HEK293 (cell line): ENCODE results near the gene EDC3.

Experiments used
- EGR2 ChIP-seq: fragments of 450-650 bp; formaldehyde crosslinking; IDR thresholded peaks from 2 replicates; pipeline ENCODE4 v1.5.1; 2016; ENCODE audit warnings: low read depth, missing biosample characterization, missing genetic modification characterization
- KLF1 ChIP-seq: fragments of 450-650 bp; formaldehyde crosslinking; IDR thresholded peaks from 2 replicates; pipeline ENCODE4 v1.5.1; 2016; ENCODE audit warnings: missing biosample characterization, missing genetic modification characterization
- KLF7 ChIP-seq: fragments of 450-650 bp; formaldehyde crosslinking; IDR thresholded peaks from 2 replicates; pipeline ENCODE4 v1.5.1; 2016; ENCODE audit warnings: missing biosample characterization, missing genetic modification characterization, borderline replicate concordance
- SALL2 ChIP-seq: fragments of 450-650 bp; formaldehyde crosslinking; IDR thresholded peaks from 2 replicates; pipeline ENCODE4 v1.5.0; 2017; ENCODE audit warnings: missing biosample characterization, mild to moderate bottlenecking, missing genetic modification characterization, borderline replicate concordance
- SCRT2 ChIP-seq: fragments of 450-650 bp; formaldehyde crosslinking; IDR thresholded peaks from 2 replicates; pipeline ENCODE4 v1.5.1; 2016; ENCODE audit warnings: missing biosample characterization, missing genetic modification characterization
- SP7 ChIP-seq: fragments of 450-650 bp; formaldehyde crosslinking; IDR thresholded peaks from 2 replicates; pipeline ENCODE4 v1.5.1; 2016; ENCODE audit warnings: missing biosample characterization, missing genetic modification characterization
- TRIM28 ChIP-seq: IDR thresholded peaks from 2 replicates; pipeline ENCODE4 v1.6.1; 2011; ENCODE audit warnings: low read length, control low read depth, borderline replicate concordance
- ZBTB48 ChIP-seq: fragments of 450-650 bp; formaldehyde crosslinking; IDR thresholded peaks from 2 replicates; pipeline ENCODE4 v1.5.1; 2016; ENCODE audit warnings: missing biosample characterization, missing genetic modification characterization
- ZEB2 ChIP-seq: fragments of 450-650 bp; formaldehyde crosslinking; IDR thresholded peaks from 2 replicates; pipeline ENCODE4 v1.5.1; 2016; ENCODE audit warnings: missing biosample characterization, missing genetic modification characterization
- ZNF19 ChIP-seq: fragments of 450-650 bp; formaldehyde crosslinking; IDR thresholded peaks from 2 replicates; pipeline ENCODE4; 2016; ENCODE audit warnings: missing biosample characterization, missing genetic modification characterization, low read depth
- ZNF214 ChIP-seq: fragments of 450-650 bp; formaldehyde crosslinking; IDR thresholded peaks from 2 replicates; pipeline ENCODE4 v1.5.1; 2017; ENCODE audit warnings: missing biosample characterization, mild to moderate bottlenecking, missing genetic modification characterization, borderline replicate concordance
- ZNF23 ChIP-seq: fragments of 450-650 bp; formaldehyde crosslinking; IDR thresholded peaks from 2 replicates; pipeline ENCODE4 v1.5.1; 2016; ENCODE audit warnings: missing biosample characterization, missing genetic modification characterization, borderline replicate concordance
- ZNF239 ChIP-seq: fragments of 450-650 bp; formaldehyde crosslinking; IDR thresholded peaks from 2 replicates; pipeline ENCODE4 v1.5.1; 2016; ENCODE audit warnings: missing biosample characterization, missing genetic modification characterization
- ZNF311 ChIP-seq: fragments of 450-650 bp; formaldehyde crosslinking; IDR thresholded peaks from 2 replicates; pipeline ENCODE4 v1.5.1; 2017; ENCODE audit warnings: missing biosample characterization, missing genetic modification characterization, borderline replicate concordance
- ZNF350 ChIP-seq: fragments of 450-650 bp; formaldehyde crosslinking; IDR thresholded peaks from 2 replicates; pipeline ENCODE4 v1.5.0; 2017; ENCODE audit warnings: missing biosample characterization, mild to moderate bottlenecking, missing genetic modification characterization
- ZNF37A ChIP-seq: fragments of 450-650 bp; IDR thresholded peaks from 2 replicates; pipeline ENCODE4 v1.5.1; 2018; ENCODE audit warnings: missing biosample characterization, missing genetic modification characterization
- ZNF433 ChIP-seq: fragments of 450-650 bp; formaldehyde crosslinking; IDR thresholded peaks from 2 replicates; pipeline ENCODE4 v1.5.1; 2016; ENCODE audit warnings: missing biosample characterization, missing genetic modification characterization, low read depth
- ZNF48 ChIP-seq: fragments of 450-650 bp; formaldehyde crosslinking; IDR thresholded peaks from 2 replicates; pipeline ENCODE4 v1.5.1; 2016; ENCODE audit warnings: missing biosample characterization, missing genetic modification characterization
- ZNF501 ChIP-seq: fragments of 450-650 bp; formaldehyde crosslinking; IDR thresholded peaks from 2 replicates; pipeline ENCODE4 v1.5.1; 2016; ENCODE audit warnings: missing biosample characterization, missing genetic modification characterization
- ZNF521 ChIP-seq: fragments of 450-650 bp; formaldehyde crosslinking; IDR thresholded peaks from 2 replicates; pipeline ENCODE4 v1.5.1; 2017; ENCODE audit warnings: missing biosample characterization, mild to moderate bottlenecking, missing genetic modification characterization
- ZNF529 ChIP-seq: fragments of 450-650 bp; formaldehyde crosslinking; IDR thresholded peaks from 2 replicates; pipeline ENCODE4 v1.5.1; 2017; ENCODE audit warnings: missing genetic modification characterization, missing biosample characterization; ENCODE audit not compliant: insufficient replicate concordance
- ZNF548 ChIP-seq: fragments of 450-650 bp; formaldehyde crosslinking; IDR thresholded peaks from 2 replicates; pipeline ENCODE4 v1.5.1; 2016; ENCODE audit warnings: missing biosample characterization, missing genetic modification characterization
- ZNF571 ChIP-seq: fragments of 450-650 bp; formaldehyde crosslinking; IDR thresholded peaks from 2 replicates; pipeline ENCODE4 v1.5.0; 2017; ENCODE audit warnings: missing biosample characterization, missing genetic modification characterization
- ZNF585B ChIP-seq: fragments of 450-650 bp; formaldehyde crosslinking; IDR thresholded peaks from 2 replicates; pipeline ENCODE4 v1.5.1; 2016; ENCODE audit warnings: missing biosample characterization, missing genetic modification characterization
- ZNF610 ChIP-seq: fragments of 450-650 bp; formaldehyde crosslinking; IDR thresholded peaks from 2 replicates; pipeline ENCODE4 v1.5.1; 2016; ENCODE audit warnings: missing biosample characterization, missing genetic modification characterization, borderline replicate concordance
- ZNF747 ChIP-seq: fragments of 450-650 bp; formaldehyde crosslinking; IDR thresholded peaks from 2 replicates; pipeline ENCODE4 v1.5.1; 2016; ENCODE audit warnings: missing biosample characterization, missing genetic modification characterization
- ZNF777 ChIP-seq: fragments of 450-650 bp; formaldehyde crosslinking; IDR thresholded peaks from 2 replicates; pipeline ENCODE4 v1.5.1; 2017; ENCODE audit warnings: missing biosample characterization, missing genetic modification characterization, borderline replicate concordance
- ZNF785 ChIP-seq: fragments of 450-650 bp; formaldehyde crosslinking; IDR thresholded peaks from 2 replicates; pipeline ENCODE4 v1.5.1; 2016; ENCODE audit warnings: missing biosample characterization, missing genetic modification characterization
- ZSCAN23 ChIP-seq: fragments of 450-650 bp; formaldehyde crosslinking; IDR thresholded peaks from 2 replicates; pipeline ENCODE4 v1.5.1; 2016; ENCODE audit warnings: missing biosample characterization, missing genetic modification characterization
- TF ChIP-seq, protein P1 (sequence below): fragments of 450-650 bp; formaldehyde crosslinking; IDR thresholded peaks from 2 replicates; pipeline ENCODE4 v1.5.1; 2016; ENCODE audit warnings: missing biosample characterization, missing genetic modification characterization
- TF ChIP-seq, protein P2 (sequence below): fragments of 450-650 bp; formaldehyde crosslinking; IDR thresholded peaks from 2 replicates; pipeline ENCODE4 v1.5.1; 2016; ENCODE audit warnings: missing biosample characterization, missing genetic modification characterization
- TF ChIP-seq, protein P3 (sequence below): fragments of 450-650 bp; formaldehyde crosslinking; IDR thresholded peaks from 2 replicates; pipeline ENCODE4 v1.5.1; 2016; ENCODE audit warnings: missing biosample characterization, missing genetic modification characterization
- TF ChIP-seq, protein P4 (sequence below): fragments of 450-650 bp; formaldehyde crosslinking; IDR thresholded peaks from 2 replicates; pipeline ENCODE4 v1.5.1; 2016; ENCODE audit warnings: missing biosample characterization, missing genetic modification characterization

EDC3 gene

DNA sequence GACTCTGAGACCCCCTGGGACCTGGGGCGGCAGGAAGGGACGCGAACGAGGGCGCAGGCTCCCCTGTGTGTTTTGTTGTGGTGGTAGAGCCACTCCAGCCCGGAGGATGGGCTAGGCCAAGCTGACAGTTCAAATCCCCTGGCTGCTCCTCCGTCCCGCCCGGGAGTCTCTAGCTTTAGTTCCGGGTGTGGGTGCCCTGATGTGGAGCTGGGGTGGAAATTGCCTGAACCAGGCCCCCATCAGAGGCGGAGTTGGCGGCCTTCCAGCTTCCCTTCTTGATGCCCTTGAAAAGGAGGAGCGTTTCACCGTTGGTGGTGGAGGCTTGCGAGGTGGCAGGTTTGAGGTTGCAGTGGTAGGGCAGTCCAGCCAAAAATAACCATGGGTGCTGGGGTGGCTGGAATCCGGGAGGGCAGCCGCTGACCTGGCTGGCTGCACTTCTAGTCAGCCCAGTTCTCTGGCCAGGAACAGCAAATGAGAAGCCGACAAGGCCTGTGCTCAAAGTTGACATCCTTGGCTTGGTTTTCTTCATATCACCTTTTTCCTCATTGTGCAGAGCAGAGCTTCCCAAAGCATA is 79.4 kb downstream of the EDC3 start (continued):
- TF ChIP-seq ZNF433 (tag by site-specific recombination) (no peak), SALL2 (no peak), ZNF610 (tag by site-specific recombination) (no peak), ZNF311 (tag by site-specific recombination) (no peak), ZNF350 (tag by site-specific recombination) (no peak), ZNF777 (tag by site-specific recombination) (no peak), ZNF19 (tag by site-specific recombination) (no peak), SCRT2 (tag by site-specific recombination) (no peak), ZEB2 (tag by site-specific recombination) (no peak), ZNF214 (tag by site-specific recombination) (no peak), ZNF548 (tag by site-specific recombination) (no peak), ZNF529 (tag by site-specific recombination) (no peak), ZNF571 (tag by site-specific recombination) (no peak), SP7 (tag by site-specific recombination) (no peak; the same call in 1 of the 2 replicates), ZNF48 (tag by site-specific recombination) (no peak), ZNF585B (tag by site-specific recombination) (no peak), ZNF239 (tag by site-specific recombination) (no peak), ZNF785 (no peak), ZNF521 (tag by site-specific recombination) (no peak), ZBTB48 (tag by site-specific recombination) (no peak), TRIM28 (no peak), EGR2 (tag by site-specific recombination) (peak; percentile 48; the same call in 1 of the 2 replicates), ZNF23 (tag by site-specific recombination) (no peak), ZSCAN23 (tag by site-specific recombination) (no peak), ZNF37A (tag by site-specific recombination) (no peak), ZNF747 (tag by site-specific recombination) (no peak), KLF7 (tag by site-specific recombination) (no peak), ZNF501 (tag by site-specific recombination) (0 out of 2 replicates have a peak, but pooled peaks have one; percentile 45), KLF1 (no peak)
- TF ChIP-seq, protein P1, sequence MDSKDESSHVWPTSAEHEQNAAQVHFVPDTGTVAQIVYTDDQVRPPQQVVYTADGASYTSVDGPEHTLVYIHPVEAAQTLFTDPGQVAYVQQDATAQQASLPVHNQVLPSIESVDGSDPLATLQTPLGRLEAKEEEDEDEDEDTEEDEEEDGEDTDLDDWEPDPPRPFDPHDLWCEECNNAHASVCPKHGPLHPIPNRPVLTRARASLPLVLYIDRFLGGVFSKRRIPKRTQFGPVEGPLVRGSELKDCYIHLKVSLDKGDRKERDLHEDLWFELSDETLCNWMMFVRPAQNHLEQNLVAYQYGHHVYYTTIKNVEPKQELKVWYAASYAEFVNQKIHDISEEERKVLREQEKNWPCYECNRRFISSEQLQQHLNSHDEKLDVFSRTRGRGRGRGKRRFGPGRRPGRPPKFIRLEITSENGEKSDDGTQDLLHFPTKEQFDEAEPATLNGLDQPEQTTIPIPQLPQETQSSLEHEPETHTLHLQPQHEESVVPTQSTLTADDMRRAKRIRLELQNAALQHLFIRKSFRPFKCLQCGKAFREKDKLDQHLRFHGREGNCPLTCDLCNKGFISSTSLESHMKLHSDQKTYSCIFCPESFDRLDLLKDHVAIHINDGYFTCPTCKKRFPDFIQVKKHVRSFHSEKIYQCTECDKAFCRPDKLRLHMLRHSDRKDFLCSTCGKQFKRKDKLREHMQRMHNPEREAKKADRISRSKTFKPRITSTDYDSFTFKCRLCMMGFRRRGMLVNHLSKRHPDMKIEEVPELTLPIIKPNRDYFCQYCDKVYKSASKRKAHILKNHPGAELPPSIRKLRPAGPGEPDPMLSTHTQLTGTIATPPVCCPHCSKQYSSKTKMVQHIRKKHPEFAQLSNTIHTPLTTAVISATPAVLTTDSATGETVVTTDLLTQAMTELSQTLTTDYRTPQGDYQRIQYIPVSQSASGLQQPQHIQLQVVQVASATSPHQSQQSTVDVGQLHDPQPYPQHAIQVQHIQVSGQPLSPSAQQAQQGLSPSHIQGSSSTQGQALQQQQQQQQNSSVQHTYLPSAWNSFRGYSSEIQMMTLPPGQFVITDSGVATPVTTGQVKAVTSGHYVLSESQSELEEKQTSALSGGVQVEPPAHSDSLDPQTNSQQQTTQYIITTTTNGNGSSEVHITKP: peak; percentile 86
- TF ChIP-seq, protein P2, sequence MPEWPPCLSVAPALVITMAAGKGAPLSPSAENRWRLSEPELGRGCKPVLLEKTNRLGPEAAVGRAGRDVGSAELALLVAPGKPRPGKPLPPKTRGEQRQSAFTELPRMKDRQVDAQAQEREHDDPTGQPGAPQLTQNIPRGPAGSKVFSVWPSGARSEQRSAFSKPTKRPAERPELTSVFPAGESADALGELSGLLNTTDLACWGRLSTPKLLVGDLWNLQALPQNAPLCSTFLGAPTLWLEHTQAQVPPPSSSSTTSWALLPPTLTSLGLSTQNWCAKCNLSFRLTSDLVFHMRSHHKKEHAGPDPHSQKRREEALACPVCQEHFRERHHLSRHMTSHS (tag by site-specific recombination): no peak
- TF ChIP-seq, protein P3, sequence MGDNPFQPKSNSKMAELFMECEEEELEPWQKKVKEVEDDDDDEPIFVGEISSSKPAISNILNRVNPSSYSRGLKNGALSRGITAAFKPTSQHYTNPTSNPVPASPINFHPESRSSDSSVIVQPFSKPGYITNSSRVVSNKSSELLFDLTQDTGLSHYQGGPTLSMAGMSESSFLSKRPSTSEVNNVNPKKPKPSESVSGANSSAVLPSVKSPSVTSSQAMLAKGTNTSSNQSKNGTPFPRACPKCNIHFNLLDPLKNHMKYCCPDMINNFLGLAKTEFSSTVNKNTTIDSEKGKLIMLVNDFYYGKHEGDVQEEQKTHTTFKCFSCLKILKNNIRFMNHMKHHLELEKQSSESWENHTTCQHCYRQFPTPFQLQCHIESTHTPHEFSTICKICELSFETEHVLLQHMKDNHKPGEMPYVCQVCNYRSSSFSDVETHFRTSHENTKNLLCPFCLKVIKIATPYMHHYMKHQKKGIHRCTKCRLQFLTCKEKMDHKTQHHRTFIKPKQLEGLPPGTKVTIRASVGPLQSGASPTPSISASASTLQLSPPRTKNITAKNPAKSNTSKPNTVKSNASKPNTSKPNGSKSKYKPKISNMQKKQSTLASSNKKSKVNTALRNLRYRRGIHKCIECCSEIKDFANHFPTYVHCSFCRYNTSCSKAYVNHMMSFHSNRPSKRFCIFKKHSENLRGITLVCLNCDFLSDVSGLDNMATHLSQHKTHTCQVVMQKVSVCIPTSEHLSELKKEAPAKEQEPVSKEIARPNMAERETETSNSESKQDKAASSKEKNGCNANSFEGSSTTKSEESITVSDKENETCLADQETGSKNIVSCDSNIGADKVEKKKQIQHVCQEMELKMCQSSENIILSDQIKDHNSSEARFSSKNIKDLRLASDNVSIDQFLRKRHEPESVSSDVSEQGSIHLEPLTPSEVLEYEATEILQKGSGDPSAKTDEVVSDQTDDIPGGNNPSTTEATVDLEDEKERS (tag by site-specific recombination): no peak
- TF ChIP-seq, protein P4, sequence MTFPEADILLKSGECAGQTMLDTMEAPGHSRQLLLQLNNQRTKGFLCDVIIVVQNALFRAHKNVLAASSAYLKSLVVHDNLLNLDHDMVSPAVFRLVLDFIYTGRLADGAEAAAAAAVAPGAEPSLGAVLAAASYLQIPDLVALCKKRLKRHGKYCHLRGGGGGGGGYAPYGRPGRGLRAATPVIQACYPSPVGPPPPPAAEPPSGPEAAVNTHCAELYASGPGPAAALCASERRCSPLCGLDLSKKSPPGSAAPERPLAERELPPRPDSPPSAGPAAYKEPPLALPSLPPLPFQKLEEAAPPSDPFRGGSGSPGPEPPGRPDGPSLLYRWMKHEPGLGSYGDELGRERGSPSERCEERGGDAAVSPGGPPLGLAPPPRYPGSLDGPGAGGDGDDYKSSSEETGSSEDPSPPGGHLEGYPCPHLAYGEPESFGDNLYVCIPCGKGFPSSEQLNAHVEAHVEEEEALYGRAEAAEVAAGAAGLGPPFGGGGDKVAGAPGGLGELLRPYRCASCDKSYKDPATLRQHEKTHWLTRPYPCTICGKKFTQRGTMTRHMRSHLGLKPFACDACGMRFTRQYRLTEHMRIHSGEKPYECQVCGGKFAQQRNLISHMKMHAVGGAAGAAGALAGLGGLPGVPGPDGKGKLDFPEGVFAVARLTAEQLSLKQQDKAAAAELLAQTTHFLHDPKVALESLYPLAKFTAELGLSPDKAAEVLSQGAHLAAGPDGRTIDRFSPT (tag by site-specific recombination): no peak
